ENCODE data around the gene CLEC2L. TPM values are rescaled to one million over a fixed set of nuclear protein-coding genes. Genes with fewer than 3 reads are reported as not detected.

CLEC2L gene
- total and polyA plus RNA-seq, 2 experiments from 2014 or later = not detected

DNA sequence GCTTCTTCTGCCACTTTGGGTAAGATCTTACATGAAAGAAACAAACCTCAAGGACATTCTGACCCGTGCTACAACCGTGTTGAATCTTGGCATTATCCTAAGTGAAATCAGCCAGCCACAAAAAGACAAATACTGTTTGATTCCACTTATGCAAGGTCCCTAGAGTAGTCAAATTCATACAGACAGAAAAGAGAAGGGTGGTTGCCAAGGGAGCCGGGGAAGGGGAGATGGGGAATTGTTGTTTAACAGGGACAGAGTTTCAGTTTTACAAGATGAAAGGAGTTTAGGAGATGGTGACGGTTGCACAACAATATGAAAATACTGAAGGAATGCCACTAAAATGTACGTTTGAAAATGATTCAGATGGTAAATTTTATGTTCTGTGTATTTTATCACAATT is 12.2 kb upstream of the CLEC2L start:
- Mint-ChIP-seq H3K27me3 (ENCODE audit: insufficient read depth, low read depth, poor library complexity) (peaks cover 11% of the 10 kb centered on the region), H3K27ac (no peak overlapping the region)

DNA sequence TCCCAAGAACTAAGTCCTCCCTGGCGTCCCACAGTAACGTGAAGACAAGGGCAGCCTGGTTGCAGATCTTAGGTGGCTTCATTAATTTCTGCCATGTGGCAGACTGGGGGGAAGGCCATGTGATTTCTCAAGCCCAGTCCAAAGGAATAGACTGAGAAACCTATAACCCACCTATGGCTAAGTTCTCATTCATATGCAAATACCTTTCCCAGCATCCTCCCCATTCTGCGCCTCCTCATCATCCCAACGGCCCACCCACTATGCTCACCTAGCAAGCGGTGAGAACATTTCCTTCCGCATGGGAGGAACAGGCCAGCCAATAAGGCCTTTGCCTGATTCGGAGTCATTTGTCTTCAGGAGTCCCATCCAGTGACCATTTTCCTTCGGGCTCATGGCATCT is 8.2 kb upstream of the CLEC2L start:
- peak; percentile 66 for DNase-seq (ENCODE audit: low spot score)
- no peaks in the 10 kb centered on the region for H4K20me1 ChIP-seq (replicated peaks; ENCODE audit: insufficient read depth)
- no peak overlapping the region for H3K27ac Mint-ChIP-seq
- H3K4me1 ChIP-seq (ENCODE audit: insufficient read depth) = peaks cover 12% of the 10 kb centered on the region; the same call in 1 of the 2 replicates
- H3K27me3 Mint-ChIP-seq (ENCODE audit: insufficient read depth, low read depth, poor library complexity) = peaks cover 9% of the 10 kb centered on the region
- no peak overlapping the region for H3K4me3 Mint-ChIP-seq
- H3K27me3 ChIP-seq (ENCODE audit: insufficient read depth) = no peaks in the 10 kb centered on the region
- peaks cover 4% of the 10 kb centered on the region; the same call in 1 of the 2 replicates for H3F3A ChIP-seq (replicated peaks; ENCODE audit: low read depth)
- no peak overlapping the region for H3K4me2 ChIP-seq
- no peak for TF ChIP-seq EZH2 (IDR thresholded peaks at IDR 0.05; ENCODE audit: low read depth, unreplicated experiment)
- TF ChIP-seq, protein P1, sequence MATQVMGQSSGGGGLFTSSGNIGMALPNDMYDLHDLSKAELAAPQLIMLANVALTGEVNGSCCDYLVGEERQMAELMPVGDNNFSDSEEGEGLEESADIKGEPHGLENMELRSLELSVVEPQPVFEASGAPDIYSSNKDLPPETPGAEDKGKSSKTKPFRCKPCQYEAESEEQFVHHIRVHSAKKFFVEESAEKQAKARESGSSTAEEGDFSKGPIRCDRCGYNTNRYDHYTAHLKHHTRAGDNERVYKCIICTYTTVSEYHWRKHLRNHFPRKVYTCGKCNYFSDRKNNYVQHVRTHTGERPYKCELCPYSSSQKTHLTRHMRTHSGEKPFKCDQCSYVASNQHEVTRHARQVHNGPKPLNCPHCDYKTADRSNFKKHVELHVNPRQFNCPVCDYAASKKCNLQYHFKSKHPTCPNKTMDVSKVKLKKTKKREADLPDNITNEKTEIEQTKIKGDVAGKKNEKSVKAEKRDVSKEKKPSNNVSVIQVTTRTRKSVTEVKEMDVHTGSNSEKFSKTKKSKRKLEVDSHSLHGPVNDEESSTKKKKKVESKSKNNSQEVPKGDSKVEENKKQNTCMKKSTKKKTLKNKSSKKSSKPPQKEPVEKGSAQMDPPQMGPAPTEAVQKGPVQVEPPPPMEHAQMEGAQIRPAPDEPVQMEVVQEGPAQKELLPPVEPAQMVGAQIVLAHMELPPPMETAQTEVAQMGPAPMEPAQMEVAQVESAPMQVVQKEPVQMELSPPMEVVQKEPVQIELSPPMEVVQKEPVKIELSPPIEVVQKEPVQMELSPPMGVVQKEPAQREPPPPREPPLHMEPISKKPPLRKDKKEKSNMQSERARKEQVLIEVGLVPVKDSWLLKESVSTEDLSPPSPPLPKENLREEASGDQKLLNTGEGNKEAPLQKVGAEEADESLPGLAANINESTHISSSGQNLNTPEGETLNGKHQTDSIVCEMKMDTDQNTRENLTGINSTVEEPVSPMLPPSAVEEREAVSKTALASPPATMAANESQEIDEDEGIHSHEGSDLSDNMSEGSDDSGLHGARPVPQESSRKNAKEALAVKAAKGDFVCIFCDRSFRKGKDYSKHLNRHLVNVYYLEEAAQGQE (IDR thresholded peaks at IDR 0.05; ENCODE audit: unreplicated experiment) = no peak
- 0 out of 2 replicates have a peak, but pooled peaks have one; percentile 26 for TF ChIP-seq CREB1 (CRISPR knock-in tag; IDR thresholded peaks at IDR 0.05; ENCODE audit: low read depth)
- TF ChIP-seq POLR2AphosphoS5 (IDR thresholded peaks at IDR 0.05; ENCODE audit: low read depth) = no peak
- TF ChIP-seq, protein P2, sequence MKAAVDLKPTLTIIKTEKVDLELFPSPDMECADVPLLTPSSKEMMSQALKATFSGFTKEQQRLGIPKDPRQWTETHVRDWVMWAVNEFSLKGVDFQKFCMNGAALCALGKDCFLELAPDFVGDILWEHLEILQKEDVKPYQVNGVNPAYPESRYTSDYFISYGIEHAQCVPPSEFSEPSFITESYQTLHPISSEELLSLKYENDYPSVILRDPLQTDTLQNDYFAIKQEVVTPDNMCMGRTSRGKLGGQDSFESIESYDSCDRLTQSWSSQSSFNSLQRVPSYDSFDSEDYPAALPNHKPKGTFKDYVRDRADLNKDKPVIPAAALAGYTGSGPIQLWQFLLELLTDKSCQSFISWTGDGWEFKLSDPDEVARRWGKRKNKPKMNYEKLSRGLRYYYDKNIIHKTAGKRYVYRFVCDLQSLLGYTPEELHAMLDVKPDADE (IDR thresholded peaks at IDR 0.05) = no peak
- TF ChIP-seq NANOG (IDR thresholded peaks at IDR 0.05; ENCODE audit: borderline replicate concordance) = no peak
- no peaks in the 10 kb centered on the region for H3K36me3 ChIP-seq (ENCODE audit: insufficient read depth)
- peak; percentile 79 for ATAC-seq
- H2AFZ ChIP-seq = peak overlapping the region; percentile 79; the same call in 1 of the 2 replicates
- H3K9me3 Mint-ChIP-seq = no peaks in the 10 kb centered on the region; the same call in 2 of the 3 replicates
- H3K27ac ChIP-seq (ENCODE audit: low read depth) = no peak overlapping the region; the same call in 1 of the 2 replicates
- H3K36me3 Mint-ChIP-seq (ENCODE audit: low read depth) = no peaks in the 10 kb centered on the region
- H3K4me3 ChIP-seq = no peak overlapping the region
- no peaks in the 10 kb centered on the region for H3K79me2 ChIP-seq (replicated peaks; ENCODE audit: insufficient read depth)
- H3K4me1 Mint-ChIP-seq = peaks cover 12% of the 10 kb centered on the region
- peaks cover 5% of the 10 kb centered on the region; the same call in 1 of the 2 replicates for H3K9me2 ChIP-seq (ENCODE audit: insufficient read depth)

More for the DNA sequence above, 12.2 kb upstream of the CLEC2L start:
- Mint-ChIP-seq H3K36me3 (ENCODE audit: low read depth) (no peaks in the 10 kb centered on the region), H3K4me3 (no peak overlapping the region), H3K4me1 (peaks cover 19% of the 10 kb centered on the region), H3K9me3 (no peaks in the 10 kb centered on the region)
- DNase-seq (ENCODE audit: low spot score) (no peak), ATAC-seq (no peak)
- H3F3A ChIP-seq (replicated peaks; ENCODE audit: low read depth) = peaks cover 4% of the 10 kb centered on the region; the same call in 1 of the 2 replicates
- H3K27ac ChIP-seq (ENCODE audit: low read depth) = no peak overlapping the region
- H3K4me2 ChIP-seq = no peak overlapping the region
- H3K36me3 ChIP-seq (ENCODE audit: insufficient read depth) = no peaks in the 10 kb centered on the region
- peaks cover 12% of the 10 kb centered on the region; the same call in 1 of the 2 replicates for H3K4me1 ChIP-seq (ENCODE audit: insufficient read depth)
- no peak overlapping the region for H3K4me3 ChIP-seq
- no peaks in the 10 kb centered on the region for H3K79me2 ChIP-seq (replicated peaks; ENCODE audit: insufficient read depth)
- H2AFZ ChIP-seq = peak overlapping the region; percentile 28; the same call in 1 of the 2 replicates
- no peaks in the 10 kb centered on the region for H4K20me1 ChIP-seq (replicated peaks; ENCODE audit: insufficient read depth)
- TF ChIP-seq ZNF331 (CRISPR knock-in tag; IDR thresholded peaks at IDR 0.05; ENCODE audit: low read depth) = no peak
- TF ChIP-seq, protein P3, sequence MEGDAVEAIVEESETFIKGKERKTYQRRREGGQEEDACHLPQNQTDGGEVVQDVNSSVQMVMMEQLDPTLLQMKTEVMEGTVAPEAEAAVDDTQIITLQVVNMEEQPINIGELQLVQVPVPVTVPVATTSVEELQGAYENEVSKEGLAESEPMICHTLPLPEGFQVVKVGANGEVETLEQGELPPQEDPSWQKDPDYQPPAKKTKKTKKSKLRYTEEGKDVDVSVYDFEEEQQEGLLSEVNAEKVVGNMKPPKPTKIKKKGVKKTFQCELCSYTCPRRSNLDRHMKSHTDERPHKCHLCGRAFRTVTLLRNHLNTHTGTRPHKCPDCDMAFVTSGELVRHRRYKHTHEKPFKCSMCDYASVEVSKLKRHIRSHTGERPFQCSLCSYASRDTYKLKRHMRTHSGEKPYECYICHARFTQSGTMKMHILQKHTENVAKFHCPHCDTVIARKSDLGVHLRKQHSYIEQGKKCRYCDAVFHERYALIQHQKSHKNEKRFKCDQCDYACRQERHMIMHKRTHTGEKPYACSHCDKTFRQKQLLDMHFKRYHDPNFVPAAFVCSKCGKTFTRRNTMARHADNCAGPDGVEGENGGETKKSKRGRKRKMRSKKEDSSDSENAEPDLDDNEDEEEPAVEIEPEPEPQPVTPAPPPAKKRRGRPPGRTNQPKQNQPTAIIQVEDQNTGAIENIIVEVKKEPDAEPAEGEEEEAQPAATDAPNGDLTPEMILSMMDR (conservative IDR thresholded peaks at IDR 0.05; ENCODE audit: low read depth in 2 of 2) = no peak
- TF ChIP-seq, protein P1 (IDR thresholded peaks at IDR 0.05; ENCODE audit: unreplicated experiment) = no peak
- peaks cover 5% of the 10 kb centered on the region; the same call in 1 of the 2 replicates for H3K9me2 ChIP-seq (ENCODE audit: insufficient read depth)
- H3K27me3 ChIP-seq (ENCODE audit: insufficient read depth) = no peaks in the 10 kb centered on the region

All from GM23338 (cell line).